GM12878 (cell line): ENCODE results near the gene LEKR1. TPM values are rescaled to one million over a fixed set of nuclear protein-coding genes. Genes with fewer than 3 reads are reported as not detected.

ENCODE experiments used
- BCLAF1 ChIP-seq: fragments of 450-650 bp; IDR thresholded peaks from 2 replicates; pipeline ENCODE4 v1.6.1; 2017; ENCODE audit warnings: antibody characterized with exemption, mild to moderate bottlenecking, moderate library complexity
- ESRRA ChIP-seq: IDR thresholded peaks from 2 replicates; pipeline ENCODE4 v1.6.1; 2012; ENCODE audit warnings: mild to moderate bottlenecking, low read length, improper control_type of control experiment
- GABPA ChIP-seq: IDR thresholded peaks from 2 replicates; pipeline ENCODE4 v1.6.1; 2014; ENCODE audit warnings: antibody characterized with exemption, low read depth, mild to moderate bottlenecking, inconsistent platforms
- HDGF ChIP-seq: fragments of 450-650 bp; IDR thresholded peaks from 2 replicates; pipeline ENCODE4 v1.6.1; 2016; ENCODE audit warnings: antibody characterized with exemption
- MYC ChIP-seq: IDR thresholded peaks from 2 replicates; pipeline ENCODE4 v1.6.1; 2011; ENCODE audit warnings: mild to moderate bottlenecking, low read length, moderate library complexity, inconsistent platforms; ENCODE audit not compliant: insufficient read depth, insufficient replicate concordance, insufficient read length, severe bottlenecking
- NBN ChIP-seq: fragments of 450-650 bp; IDR thresholded peaks from 2 replicates; pipeline ENCODE4 v1.6.1; 2016
- NR2F1 ChIP-seq: fragments of 450-650 bp; conservative IDR thresholded peaks from 2 replicates; pipeline ENCODE4 v1.6.1; 2017; ENCODE audit warnings: mild to moderate bottlenecking
- NRF1 ChIP-seq: conservative IDR thresholded peaks from 2 replicates; pipeline ENCODE4 v1.6.1; 2011; ENCODE audit warnings: mild to moderate bottlenecking, low read depth, low read length, improper control_type of control experiment
- SREBF2 ChIP-seq: IDR thresholded peaks from 2 replicates; pipeline ENCODE4 v1.6.1; 2012; ENCODE audit warnings: mild to moderate bottlenecking, low read length
- polyA plus RNA-seq, 11 experiments: library from polyadenylated mRNA; depleted of rRNA in 4 of 11; unstranded in 6 of 11; stranded (reverse) in 5 of 11; fragments of >200 nt; fragmentation: Nextera tagmentation in 4 of 11; fragmentation: Illumina TruSeq in 1 of 11; extraction: Ambion mirVana in 4 of 11; extraction: Trizol in 1 of 11; gene quantifications; 1 replicate in 1 of 11; 2 replicates in 10 of 11; pipeline versions ENCODE4 v1.2.1 to v1.2.3, GENCODE V29; 2011 to 2016; ENCODE audit warnings: inconsistent platforms in 2 of 11, missing spikeins in 2 of 11, low read depth in 1 of 11
- total RNA-seq, 4 experiments: library from RNA; depleted of rRNA in 3 of 4; stranded (reverse); fragments of >200 nt in 3 of 4; fragmentation: Illumina TruSeq in 1 of 4; extraction: Trizol in 1 of 4; gene quantifications; 2 replicates each; pipeline versions ENCODE4 v1.2.1 to v1.2.3, GENCODE V29; 2013 to 2021
- TF ChIP-seq, protein P1 (sequence below): fragments of 450-650 bp; formaldehyde crosslinking; IDR thresholded peaks from 2 replicates; pipeline ENCODE4 v1.4.0; 2020; ENCODE audit warnings: mild to moderate bottlenecking, moderate library complexity
- TF ChIP-seq, protein P2 (sequence below): fragments of 450-650 bp; IDR thresholded peaks from 2 replicates; pipeline ENCODE4 v1.6.1; 2017; ENCODE audit warnings: mild to moderate bottlenecking, moderate library complexity
- TF ChIP-seq, protein P3 (sequence below): fragments of 450-650 bp; IDR thresholded peaks from 2 replicates; pipeline ENCODE4 v1.6.1; 2017; ENCODE audit warnings: mild to moderate bottlenecking, low read depth, inconsistent platforms; ENCODE audit not compliant: poor library complexity, severe bottlenecking

The LEKR1 gene
- total and polyA plus RNA-seq, 10 of the 15 experiments (the other 5 are each of a cell fraction or from before 2014, with no cell fraction given) = 0.48 to 3.2 (median 1.3) TPM

DNA sequence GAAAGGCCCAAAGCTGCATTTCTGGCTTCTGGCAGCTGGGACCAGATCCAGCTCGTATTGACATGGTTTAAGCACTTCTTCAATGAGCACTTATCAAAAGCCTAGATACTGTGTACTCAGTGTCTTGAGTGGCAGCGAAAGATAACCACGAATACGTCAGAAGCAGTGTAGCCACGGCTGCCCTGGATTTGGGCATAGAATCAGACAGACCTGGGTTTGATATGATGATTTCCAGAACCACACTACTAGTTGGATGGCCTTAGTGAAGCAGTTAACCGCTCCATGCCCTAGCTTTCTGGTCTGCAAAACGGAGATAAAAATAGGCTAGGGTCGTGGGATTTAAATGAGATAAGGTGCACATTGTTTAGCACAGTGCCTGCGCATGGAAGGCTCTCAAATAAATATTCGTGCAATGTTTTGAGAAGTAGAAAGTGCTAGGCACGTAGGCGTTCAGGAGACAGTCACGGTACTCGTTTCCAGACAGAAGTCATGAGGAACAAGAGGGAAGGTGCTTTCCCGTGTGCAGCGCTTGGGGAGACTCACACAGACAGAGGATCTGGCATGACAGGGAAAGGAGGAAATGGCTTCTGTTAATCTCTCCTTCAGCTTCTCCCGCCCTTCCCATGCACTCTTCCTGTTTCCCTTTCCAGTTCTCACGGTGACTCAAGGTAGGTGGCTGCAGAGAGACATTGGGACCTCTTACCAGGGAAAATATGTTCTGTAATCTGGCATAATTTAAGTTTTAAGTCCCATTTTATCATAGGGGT, 263.5 kb downstream of the LEKR1 start (continued):
- TF ChIP-seq, protein P1, sequence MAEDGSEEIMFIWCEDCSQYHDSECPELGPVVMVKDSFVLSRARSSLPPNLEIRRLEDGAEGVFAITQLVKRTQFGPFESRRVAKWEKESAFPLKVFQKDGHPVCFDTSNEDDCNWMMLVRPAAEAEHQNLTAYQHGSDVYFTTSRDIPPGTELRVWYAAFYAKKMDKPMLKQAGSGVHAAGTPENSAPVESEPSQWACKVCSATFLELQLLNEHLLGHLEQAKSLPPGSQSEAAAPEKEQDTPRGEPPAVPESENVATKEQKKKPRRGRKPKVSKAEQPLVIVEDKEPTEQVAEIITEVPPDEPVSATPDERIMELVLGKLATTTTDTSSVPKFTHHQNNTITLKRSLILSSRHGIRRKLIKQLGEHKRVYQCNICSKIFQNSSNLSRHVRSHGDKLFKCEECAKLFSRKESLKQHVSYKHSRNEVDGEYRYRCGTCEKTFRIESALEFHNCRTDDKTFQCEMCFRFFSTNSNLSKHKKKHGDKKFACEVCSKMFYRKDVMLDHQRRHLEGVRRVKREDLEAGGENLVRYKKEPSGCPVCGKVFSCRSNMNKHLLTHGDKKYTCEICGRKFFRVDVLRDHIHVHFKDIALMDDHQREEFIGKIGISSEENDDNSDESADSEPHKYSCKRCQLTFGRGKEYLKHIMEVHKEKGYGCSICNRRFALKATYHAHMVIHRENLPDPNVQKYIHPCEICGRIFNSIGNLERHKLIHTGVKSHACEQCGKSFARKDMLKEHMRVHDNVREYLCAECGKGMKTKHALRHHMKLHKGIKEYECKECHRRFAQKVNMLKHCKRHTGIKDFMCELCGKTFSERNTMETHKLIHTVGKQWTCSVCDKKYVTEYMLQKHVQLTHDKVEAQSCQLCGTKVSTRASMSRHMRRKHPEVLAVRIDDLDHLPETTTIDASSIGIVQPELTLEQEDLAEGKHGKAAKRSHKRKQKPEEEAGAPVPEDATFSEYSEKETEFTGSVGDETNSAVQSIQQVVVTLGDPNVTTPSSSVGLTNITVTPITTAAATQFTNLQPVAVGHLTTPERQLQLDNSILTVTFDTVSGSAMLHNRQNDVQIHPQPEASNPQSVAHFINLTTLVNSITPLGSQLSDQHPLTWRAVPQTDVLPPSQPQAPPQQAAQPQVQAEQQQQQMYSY (CRISPR knock-in tag) = no peak
- TF ChIP-seq GABPA (no peak), HDGF (no peak), NBN (0 out of 2 replicates have a peak, but pooled peaks have one; percentile 27), NRF1 (no peak), ESRRA (no peak), BCLAF1 (no peak), MYC (no peak), NR2F1 (no peak), SREBF2 (no peak)
- TF ChIP-seq, protein P2, sequence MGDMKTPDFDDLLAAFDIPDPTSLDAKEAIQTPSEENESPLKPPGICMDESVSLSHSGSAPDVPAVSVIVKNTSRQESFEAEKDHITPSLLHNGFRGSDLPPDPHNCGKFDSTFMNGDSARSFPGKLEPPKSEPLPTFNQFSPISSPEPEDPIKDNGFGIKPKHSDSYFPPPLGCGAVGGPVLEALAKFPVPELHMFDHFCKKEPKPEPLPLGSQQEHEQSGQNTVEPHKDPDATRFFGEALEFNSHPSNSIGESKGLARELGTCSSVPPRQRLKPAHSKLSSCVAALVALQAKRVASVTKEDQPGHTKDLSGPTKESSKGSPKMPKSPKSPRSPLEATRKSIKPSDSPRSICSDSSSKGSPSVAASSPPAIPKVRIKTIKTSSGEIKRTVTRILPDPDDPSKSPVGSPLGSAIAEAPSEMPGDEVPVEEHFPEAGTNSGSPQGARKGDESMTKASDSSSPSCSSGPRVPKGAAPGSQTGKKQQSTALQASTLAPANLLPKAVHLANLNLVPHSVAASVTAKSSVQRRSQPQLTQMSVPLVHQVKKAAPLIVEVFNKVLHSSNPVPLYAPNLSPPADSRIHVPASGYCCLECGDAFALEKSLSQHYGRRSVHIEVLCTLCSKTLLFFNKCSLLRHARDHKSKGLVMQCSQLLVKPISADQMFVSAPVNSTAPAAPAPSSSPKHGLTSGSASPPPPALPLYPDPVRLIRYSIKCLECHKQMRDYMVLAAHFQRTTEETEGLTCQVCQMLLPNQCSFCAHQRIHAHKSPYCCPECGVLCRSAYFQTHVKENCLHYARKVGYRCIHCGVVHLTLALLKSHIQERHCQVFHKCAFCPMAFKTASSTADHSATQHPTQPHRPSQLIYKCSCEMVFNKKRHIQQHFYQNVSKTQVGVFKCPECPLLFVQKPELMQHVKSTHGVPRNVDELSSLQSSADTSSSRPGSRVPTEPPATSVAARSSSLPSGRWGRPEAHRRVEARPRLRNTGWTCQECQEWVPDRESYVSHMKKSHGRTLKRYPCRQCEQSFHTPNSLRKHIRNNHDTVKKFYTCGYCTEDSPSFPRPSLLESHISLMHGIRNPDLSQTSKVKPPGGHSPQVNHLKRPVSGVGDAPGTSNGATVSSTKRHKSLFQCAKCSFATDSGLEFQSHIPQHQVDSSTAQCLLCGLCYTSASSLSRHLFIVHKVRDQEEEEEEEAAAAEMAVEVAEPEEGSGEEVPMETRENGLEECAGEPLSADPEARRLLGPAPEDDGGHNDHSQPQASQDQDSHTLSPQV = no peak
- TF ChIP-seq, protein P3, sequence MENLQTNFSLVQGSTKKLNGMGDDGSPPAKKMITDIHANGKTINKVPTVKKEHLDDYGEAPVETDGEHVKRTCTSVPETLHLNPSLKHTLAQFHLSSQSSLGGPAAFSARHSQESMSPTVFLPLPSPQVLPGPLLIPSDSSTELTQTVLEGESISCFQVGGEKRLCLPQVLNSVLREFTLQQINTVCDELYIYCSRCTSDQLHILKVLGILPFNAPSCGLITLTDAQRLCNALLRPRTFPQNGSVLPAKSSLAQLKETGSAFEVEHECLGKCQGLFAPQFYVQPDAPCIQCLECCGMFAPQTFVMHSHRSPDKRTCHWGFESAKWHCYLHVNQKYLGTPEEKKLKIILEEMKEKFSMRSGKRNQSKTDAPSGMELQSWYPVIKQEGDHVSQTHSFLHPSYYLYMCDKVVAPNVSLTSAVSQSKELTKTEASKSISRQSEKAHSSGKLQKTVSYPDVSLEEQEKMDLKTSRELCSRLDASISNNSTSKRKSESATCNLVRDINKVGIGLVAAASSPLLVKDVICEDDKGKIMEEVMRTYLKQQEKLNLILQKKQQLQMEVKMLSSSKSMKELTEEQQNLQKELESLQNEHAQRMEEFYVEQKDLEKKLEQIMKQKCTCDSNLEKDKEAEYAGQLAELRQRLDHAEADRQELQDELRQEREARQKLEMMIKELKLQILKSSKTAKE = peak; percentile 95
